Left lung (tissue), 10 donors: ENCODE results near the gene TEX44. TPM values are rescaled to one million over a fixed set of nuclear protein-coding genes. Genes with fewer than 3 reads are reported as not detected.

Experiments
- ATAC-seq: fragments of 200-7000 bp; cut with Tn5 transposase; one replicate; pipeline ENCODE4 v1.9.1; 2020; ENCODE audit warnings: moderate library complexity
- DNase-seq, 4 donors: peaks; one replicate each; pipeline ENCODE4 v3.0.0-alpha.2; 2013 to 2020
- H3K27ac ChIP-seq, 2 donors: fragments of 200-600 bp; sonication (generic) in 1 of 2; one replicate each; pipeline versions ENCODE4 v1.5.0 to v1.8.0; 2020 to 2021
- H3K27me3 ChIP-seq, 2 donors: fragments of 200-600 bp; sonication (generic) in 1 of 2; one replicate each; pipeline versions ENCODE4 v1.5.0 to v1.8.0; 2020 to 2021
- H3K36me3 ChIP-seq, 2 donors: fragments of 200-600 bp; sonication (generic) in 1 of 2; one replicate each; pipeline versions ENCODE4 v1.5.0 to v1.8.0; 2020 to 2021
- H3K4me1 ChIP-seq, 2 donors: fragments of 200-600 bp; one replicate each; pipeline ENCODE4 v1.8.0; 2021
- H3K4me3 ChIP-seq, 2 donors: fragments of 200-600 bp; sonication (generic) in 1 of 2; one replicate each; pipeline versions ENCODE4 v1.5.0 to v1.8.0; 2020 to 2021; ENCODE audit warnings: mild to moderate bottlenecking in 1 of 2
- H3K9me3 ChIP-seq, 2 donors: fragments of 200-600 bp; sonication (generic) in 1 of 2; one replicate each; pipeline versions ENCODE4 v1.5.0 to v1.8.0; 2020 to 2021
- intact Hi-C, 2 donors: fragments of 100-400 bp; cut with DNase I; formaldehyde crosslinking; loops; one replicate each; pipeline versions ENCODE4 v1.11.2 to v1.14.2; 2022
- polyA plus RNA-seq, 6 donors: library from polyadenylated mRNA; unstranded; fragments of 120-200 nt; gene quantifications; one replicate each; pipeline ENCODE4 v1.2.1, GENCODE V29; 2013; ENCODE audit not compliant: insufficient read length in 6 of 6
- total RNA-seq, 2 donors: library from RNA; stranded (reverse); fragmentation: NEBNext Ultra II Directional; extraction: Animal tissue kit (Norgen Biotek cat#: 25700); gene quantifications; one replicate each; pipeline ENCODE4 v1.2.1, GENCODE V29; 2021
- TF ChIP-seq, protein P1 (sequence below), 2 donors: fragments of 200-600 bp; sonication (generic) in 1 of 2; IDR thresholded peaks; one replicate each; pipeline versions ENCODE4 v1.5.0 to v1.8.0; 2021; ENCODE audit warnings: antibody characterized with exemption in 2 of 2
- donor health status: DM: no; HTN: yes; CAD: no.
- donor health status: DM: no; HTN: no; CAD: no.

Gene TEX44
- total and polyA plus RNA-seq, 8 donors = not detected

DNA sequence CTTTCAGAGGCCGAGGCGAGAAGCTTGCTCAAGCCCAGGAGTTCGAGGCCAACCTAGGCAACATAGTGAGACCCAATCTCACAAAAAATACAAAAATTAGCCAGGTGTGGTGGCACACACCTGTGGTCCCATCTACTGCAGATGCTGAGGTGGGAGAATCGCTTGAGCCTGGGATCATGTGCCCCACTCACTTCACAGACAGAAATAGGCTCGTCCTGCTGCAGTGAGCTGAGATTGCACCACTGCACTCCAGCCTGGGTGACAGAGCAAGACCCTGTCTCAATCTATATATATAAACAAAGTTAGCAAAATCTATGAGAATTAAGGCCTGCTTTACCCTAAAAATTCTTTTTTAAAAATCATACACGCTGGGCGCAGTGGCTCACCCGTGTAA is 50.8 kb downstream of the TEX44 start:
- no peaks in the 10 kb centered on the region for H3K36me3 ChIP-seq
- H3K27me3 ChIP-seq = no peaks in the 10 kb centered on the region
- intact Hi-C loops = no loop called here
- H3K9me3 ChIP-seq = no peaks in the 10 kb centered on the region
- ATAC-seq (no peak), DNase-seq (no peak)
- TF ChIP-seq, protein P1, sequence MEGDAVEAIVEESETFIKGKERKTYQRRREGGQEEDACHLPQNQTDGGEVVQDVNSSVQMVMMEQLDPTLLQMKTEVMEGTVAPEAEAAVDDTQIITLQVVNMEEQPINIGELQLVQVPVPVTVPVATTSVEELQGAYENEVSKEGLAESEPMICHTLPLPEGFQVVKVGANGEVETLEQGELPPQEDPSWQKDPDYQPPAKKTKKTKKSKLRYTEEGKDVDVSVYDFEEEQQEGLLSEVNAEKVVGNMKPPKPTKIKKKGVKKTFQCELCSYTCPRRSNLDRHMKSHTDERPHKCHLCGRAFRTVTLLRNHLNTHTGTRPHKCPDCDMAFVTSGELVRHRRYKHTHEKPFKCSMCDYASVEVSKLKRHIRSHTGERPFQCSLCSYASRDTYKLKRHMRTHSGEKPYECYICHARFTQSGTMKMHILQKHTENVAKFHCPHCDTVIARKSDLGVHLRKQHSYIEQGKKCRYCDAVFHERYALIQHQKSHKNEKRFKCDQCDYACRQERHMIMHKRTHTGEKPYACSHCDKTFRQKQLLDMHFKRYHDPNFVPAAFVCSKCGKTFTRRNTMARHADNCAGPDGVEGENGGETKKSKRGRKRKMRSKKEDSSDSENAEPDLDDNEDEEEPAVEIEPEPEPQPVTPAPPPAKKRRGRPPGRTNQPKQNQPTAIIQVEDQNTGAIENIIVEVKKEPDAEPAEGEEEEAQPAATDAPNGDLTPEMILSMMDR (IDR thresholded peaks at IDR 0.05) = no peak
- peak overlapping the region; percentile 73 to 93 for H3K27ac ChIP-seq
- H3K4me3 ChIP-seq = no peak overlapping the region
- peaks cover 21 to 51% of the 10 kb centered on the region in 2 donors for H3K4me1 ChIP-seq

Other genes with a start within 250 kb of the TEX44 start
- 100 to 1,000 TPM in 1 of 2 donors, 10 to 100 TPM in 1; 32.6 to 107 TPM for gene B3GNT7, start 197.2 kb upstream of the TEX44 start, total RNA-seq
- 1 to 10 TPM; 2.4 to 5.2 (median 3.8) TPM for gene B3GNT7, start 197.2 kb upstream of the TEX44 start, polyA plus RNA-seq
- gene NCL, start 128.4 kb upstream of the TEX44 start, total RNA-seq = 100 to 1,000 TPM; 280 to 434 TPM
- gene NCL, start 128.4 kb upstream of the TEX44 start, polyA plus RNA-seq = 100 to 1,000 TPM; 828 to 988 (median 925) TPM
- 1 to 10 TPM in 1 of 2 donors, under 1 TPM in 1; 0.96 to 1.1 TPM for gene NMUR1, start 62.4 kb upstream of the TEX44 start, total RNA-seq
- under 1 TPM; 0.38 to 0.79 (median 0.62) TPM for gene NMUR1, start 62.4 kb upstream of the TEX44 start, polyA plus RNA-seq
- gene PTMA, start 115.7 kb downstream of the TEX44 start, total RNA-seq = 100 to 1,000 TPM; 677 to 980 TPM
- 1,000 to 10,000 TPM; 1,790 to 2,328 (median 2,088) TPM for gene PTMA, start 115.7 kb downstream of the TEX44 start, polyA plus RNA-seq
- 10 to 100 TPM; 19.7 to 20.0 TPM for gene PDE6D, start 188.4 kb downstream of the TEX44 start, total RNA-seq
- gene PDE6D, start 188.4 kb downstream of the TEX44 start, polyA plus RNA-seq = 10 to 100 TPM; 22.2 to 27.9 (median 24.6) TPM
- 10 to 100 TPM; 26.0 to 26.6 TPM for gene COPS7B, start 193.6 kb downstream of the TEX44 start, total RNA-seq
- gene COPS7B, start 193.6 kb downstream of the TEX44 start, polyA plus RNA-seq = 10 to 100 TPM; 56.4 to 72.2 (median 64.6) TPM